Suppressor macrophage treated with lipopolysaccharide for 4 hours (primary cell): ENCODE results near the gene HGFAC.

ENCODE experiments used
- DNase-seq: peaks from one replicate; pipeline ENCODE4 v3.0.0-alpha.2; 2020

HGFAC gene

DNA sequence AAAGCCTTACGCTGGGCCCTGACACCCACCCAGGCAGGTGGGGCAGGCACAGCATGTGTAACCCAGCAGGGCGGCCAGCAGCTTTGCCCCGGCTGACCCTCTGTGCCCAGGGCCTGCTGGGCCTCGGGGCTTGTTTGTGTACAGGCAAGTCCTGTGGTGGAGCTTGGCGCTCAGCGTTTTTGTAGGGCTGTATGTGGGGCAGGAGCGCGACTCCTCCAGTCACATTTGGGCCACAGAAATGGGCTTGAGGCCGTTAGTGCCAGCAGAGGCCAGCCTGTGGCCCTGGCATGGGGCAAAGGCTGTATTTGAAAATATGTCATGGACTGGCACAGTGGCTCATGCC lies 14.7 kb upstream of the HGFAC start:
- DNase-seq: no peak

DNA sequence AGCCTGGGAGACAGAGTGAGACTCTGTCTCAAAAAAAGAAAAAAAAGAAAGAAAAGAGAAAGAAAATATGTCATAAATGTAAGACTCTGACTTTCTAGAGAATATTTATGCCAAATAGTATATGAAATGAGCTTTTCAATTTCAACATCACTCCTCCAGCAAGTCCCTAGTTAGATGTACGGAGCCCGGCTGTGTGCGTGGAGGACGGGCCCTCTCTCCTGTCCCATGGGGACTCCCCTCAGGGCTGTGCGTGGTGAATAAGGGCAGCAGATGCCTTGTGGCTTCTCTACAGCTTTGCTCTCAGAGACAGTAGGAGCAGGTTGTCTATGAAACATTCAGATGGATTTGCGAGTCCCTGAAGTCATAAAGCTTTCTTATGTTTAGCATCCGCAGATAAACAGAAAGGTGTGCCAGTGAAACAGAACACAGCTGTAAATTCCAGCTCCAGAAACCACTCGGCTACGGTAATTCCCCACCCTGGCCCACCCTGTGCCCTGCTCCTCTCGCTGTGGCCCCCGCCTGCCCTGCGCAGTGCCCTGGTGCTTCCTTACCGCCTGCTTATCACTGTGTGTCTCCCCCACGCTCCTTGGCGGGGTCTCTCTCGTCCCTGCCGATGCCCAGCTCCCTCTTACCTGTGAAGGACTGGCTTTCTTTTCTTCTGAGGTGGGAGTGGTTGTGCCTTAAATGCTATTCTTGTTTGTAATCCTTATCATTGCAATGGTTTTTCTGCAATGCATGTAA lies 13.9 kb upstream of the HGFAC start:
- DNase-seq: no peak

DNA sequence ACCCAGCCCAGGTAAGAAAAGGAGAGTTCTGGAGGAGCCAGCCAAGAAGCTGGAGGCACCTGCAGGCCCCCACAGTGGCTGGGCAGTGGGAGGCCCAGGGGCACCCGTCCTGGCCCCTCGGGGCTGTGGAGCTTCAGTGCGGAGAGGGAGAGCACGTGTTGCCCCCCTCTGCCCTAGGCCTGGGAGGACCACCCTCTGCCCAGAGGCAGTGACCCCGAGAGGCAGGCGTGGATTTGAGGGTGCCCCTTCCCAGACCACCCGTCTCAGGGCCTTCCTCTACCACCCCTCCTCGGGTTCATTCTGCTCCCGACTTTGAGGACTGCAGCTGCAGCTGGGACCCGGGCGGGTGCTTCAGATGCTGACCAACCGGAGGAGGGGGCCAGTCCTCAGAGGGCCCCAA lies 12.1 kb upstream of the HGFAC start:
- no peak for DNase-seq

DNA sequence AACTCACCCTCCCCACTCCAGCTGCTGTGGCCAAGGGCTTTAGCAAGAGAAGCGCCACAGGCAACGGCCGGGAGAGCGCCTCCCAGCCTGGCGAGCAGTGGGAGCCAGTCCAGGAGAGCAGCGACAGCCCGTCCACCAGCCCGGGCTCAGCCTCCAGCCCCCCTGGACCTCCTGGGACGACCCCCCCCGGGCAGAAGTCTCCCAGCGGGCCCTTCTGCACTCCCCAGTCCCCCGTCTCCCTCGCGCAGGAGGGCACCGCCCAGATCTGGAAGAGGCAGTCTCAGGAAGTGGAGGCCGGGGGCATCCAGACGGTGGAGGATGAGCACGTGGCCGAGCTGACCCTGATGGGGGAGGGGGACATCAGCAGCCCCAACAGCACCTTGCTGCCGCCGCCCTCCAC lies 11.2 kb upstream of the HGFAC start:
- no peak for DNase-seq

DNA sequence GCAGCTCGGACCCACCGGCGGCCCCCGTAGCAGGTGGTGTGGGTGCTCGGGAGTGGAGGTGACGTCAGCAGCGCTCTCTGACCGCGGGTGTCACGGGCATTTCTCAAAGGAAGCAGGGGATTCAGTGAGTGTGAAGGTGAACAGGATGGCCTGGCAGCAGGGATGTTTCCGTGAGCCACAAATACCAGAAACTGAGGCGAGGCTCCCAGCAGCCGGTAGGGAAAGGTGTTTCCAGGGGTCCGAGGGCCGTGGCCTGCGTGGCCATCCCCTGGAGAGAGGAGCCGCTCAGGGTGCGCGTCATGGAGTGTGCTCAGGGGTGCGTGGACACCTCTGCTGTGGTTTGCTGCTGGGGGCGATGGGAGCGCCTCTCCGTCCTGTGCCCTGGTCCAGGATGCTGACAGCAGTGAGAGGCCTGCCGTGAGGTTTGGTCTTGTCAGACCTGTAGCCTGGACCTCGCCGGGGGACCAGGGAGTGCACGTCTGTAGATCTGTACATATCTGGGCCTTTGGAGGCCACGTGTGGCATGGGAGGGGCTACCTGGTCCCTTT lies 10.2 kb upstream of the HGFAC start:
- DNase-seq: no peak

DNA sequence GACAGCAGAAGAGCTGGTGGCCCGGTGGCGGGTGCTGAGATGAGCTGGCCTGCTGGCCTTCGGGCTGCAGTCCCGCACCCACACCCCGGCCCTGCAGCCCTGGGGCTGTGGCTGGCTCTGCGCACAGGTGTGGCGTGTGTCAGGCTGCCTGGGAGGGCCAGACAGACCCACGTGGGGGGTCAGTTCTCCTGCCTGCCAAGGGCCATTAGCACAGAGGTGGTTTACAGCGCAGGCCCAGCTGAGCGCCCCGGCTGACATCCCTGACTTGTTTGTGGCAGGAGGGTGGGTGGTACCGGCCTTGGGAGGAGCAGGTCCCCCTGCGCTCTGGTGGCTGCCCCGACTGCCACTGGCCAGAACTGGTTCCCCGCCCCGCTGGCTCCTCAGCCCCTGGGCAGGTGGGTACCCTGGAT lies 9.4 kb upstream of the HGFAC start:
- DNase-seq: no peak

DNA sequence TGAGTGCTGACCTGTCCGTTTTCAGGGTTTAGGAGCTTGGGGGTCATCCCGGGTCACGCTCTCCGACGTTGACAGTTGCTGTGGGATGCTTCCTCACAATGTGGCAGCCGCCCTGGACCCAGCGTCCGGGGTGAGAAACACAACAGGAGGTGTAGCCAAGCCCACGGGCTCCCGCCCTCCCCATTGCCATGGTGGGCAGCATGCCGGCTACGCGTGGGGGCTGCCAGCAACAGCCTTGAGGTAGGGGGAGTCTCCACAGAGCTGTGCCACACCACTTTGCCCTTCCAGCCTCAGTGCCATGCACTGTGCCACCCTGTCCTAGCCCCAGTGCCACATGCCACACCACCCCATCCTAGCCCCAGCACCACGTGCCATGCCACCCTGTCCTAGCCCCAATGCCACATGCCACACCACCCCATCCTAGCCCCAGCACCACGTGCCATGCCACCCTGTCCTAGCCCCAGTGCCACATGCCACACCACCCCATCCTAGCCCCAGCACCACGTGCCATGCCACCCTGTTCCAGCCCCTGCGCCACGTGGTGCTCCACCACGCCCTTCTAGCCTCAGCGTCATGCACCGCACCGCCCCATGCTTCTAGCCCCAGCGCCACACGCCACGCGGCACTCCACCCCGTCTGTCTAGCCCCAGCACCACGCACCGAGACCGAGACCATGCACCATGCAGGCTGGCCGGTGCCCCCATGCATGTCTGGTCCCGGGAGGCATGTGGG lies 8.5 kb upstream of the HGFAC start:
- no peak for DNase-seq

DNA sequence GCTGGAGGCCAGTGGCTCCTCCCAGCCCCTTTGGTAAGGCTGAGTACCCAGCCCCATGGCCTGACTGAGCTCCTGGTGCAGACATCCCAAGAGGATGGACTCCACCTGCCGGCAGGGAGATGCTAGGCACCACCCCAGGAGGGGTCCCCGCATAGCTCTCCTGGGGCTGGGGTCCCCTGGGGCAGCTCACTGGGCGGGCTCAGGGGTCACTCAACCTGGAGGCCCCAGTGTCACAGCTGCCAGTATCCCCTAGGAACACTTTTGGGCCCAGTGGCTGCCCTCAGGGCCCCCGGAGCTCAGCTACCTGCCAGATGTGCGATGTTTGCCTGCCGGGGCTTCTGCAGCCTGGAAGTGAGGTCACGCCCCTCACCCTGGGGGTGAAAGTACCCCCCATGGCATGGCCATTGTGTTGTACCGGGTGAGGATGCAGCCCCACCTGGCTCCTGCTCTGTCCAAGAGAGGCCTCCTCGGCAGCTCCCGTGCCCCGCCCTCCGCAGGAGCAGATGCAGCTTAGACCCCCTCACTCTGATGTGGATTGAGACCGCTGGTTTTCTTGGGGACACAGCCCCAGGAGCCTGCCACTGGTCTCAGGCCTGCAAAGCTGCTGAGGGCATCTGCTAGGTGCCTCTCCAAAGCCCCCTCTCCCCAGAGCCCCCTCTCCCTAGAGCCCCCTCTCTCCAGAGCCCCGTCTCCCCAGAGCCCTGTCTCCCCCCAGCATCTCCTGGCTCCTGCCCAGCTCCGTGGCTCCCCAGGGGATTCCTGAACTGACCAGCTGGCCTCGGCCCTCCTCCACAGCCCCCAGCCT lies 6.7 kb upstream of the HGFAC start:
- DNase-seq: no peak

DNA sequence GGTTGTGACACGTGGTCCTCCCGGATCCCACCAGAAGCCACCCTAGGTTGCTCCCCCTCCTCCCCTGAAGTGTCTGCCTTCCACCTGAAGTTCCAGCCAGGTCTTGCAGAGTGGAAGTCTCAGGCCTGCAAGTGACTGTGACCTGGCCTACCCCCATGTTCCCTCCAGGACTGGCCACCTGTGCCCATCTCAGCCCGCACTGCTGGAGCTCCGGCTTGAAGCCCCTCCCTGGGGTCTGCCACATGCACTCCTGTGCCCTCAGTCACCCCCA lies 6.1 kb upstream of the HGFAC start:
- DNase-seq: no peak

DNA sequence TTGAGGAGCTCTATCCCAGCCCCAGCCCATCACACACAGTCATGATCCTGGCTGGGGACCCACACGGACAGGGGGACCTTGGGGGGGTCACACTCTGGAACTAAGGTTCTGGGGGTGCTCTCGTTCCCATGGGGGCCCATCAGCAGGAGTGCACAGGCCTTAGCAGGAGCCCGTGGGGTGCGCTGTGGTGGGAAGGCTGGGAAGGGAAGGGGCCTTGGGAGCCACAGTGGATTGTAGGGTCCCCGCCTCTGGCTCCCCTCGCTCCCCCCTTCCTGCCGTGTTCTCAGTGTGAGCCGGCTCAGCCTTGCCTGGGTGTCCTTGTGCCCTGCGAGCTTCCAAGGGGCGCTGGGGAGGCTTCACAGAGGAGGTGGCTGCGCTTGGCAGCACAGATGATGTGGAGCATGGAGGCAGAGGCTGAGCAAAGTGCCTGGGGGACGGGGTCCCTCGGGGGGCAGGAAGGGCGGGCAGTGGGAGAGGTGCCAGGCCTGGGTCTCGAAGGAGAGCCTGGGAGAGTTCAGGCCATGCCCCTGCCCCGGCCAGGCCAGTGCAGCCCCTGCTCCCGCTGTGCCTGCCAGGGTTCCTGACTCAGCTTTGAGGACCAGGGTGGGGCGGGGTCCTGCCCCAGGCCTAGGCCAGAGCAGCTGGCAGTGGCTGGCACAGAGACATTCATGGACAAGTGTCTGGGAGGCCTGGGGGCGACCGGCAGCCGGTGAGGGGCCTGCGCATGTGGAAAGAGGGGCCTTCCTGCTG lies 5.5 kb upstream of the HGFAC start:
- no peak for DNase-seq

DNA sequence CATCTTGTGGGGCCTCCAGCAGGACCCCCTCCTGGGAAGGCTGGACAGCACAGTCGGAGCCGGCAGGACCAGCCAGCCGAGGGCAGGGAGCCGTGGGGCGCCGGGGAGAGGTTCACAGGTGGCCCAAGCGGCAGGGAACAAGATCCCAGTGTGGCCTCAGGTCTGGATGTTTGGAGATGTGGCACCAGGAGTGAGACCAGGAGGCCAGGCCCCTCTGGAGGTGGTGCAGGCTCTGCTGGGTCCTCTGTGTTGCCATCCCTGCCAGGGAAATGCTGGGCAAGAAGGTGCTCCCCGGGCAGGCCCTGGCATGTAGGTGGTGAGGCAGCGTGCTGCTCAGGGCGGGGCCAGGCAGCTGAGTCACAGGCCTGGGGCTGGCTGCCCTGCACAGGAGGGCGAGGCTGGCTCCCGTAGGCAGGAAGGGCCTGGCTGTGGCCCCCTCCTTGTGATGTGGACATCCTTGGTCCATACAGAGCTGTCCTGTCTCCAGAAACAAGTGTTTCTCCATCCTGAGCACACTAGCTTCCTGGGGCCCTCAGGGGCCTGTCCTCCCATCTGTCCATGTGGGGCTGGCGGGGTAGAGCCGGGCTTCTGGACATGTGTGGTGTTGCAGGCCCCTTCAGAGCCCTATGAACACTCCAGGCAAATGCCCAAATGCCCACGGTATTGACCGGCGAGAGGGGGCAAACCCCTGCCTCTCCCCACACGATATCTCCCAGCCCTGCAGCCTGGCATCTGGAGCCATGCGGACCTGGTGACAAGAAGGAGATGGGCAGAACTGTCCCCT lies 4.8 kb upstream of the HGFAC start:
- DNase-seq: peak; percentile 18

DNA sequence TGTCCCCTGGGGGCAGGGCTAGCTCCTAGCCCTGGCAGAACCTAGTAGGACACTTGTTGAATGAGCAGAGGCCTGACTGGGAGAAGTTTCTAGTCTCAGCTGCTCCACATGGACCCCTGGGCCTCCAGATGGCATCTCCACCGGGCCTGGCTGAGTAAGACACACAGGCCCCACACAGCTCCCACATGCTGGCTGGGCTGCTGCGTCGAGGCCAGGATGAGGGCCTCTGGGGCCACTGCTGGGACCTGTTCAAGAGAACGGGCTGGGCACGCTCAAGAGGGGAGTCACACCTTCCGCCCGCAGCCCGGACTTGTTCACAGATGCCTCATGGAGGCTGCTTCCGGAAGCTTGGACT lies 4.2 kb upstream of the HGFAC start:
- DNase-seq: no peak

DNA sequence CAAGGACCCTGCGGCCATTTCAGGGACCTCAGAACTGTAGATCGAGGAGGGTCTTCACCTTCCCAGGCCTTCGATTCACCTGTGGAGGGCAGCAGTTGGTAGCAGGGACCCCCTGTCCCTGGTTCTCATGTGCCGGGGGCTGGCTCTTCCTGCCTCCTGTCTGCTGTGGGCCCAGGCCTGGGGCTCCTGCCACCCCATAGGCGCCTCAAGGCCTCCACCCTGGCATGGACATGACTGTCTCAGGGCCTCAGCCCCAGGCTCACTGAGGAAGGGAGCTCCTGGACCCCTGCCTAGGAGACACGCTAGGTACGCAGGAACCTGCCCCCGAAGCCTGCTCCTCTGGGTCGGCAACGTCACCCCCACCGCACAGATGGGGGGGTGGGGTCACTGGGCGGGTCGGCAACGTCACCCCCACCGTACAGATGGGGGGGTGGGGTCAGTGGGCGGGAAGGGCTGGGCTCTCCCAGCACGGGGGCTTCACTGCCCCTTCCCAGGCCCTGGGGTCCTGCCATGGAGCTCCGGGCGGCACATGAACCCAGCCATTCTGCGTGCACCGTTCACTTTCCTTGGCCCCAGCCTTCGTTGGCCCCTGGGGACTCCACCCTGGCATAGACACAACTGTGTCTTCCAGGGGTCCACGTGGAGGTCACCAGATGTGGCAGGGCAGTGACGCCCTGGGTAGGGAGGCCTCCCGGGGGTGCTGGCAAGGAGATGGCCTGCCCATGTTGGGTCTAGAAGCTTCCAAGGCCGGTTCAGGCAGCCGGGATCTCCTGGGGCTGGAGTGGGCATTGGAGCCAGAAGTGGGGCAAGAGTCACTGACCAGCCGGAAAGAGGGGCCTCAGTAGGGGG lies 3.5 kb upstream of the HGFAC start:
- DNase-seq: no peak

DNA sequence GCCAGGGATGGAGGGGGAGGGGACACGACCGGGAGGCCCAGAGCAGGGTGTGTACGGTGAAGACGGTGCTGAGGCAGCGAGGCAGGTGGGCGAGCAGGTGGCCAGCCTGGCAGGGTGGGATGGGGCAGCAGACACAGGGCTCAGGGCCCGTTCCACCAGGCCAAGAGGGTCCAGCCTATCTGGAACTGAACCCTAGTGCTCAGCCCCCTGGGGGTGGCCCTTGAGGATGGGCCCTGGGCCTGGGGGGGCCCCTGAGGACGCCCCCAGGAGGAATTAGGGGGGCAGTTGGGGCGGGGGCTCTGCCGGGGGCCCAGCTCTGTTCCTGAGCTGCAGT lies 3.0 kb upstream of the HGFAC start:
- no peak for DNase-seq

DNA sequence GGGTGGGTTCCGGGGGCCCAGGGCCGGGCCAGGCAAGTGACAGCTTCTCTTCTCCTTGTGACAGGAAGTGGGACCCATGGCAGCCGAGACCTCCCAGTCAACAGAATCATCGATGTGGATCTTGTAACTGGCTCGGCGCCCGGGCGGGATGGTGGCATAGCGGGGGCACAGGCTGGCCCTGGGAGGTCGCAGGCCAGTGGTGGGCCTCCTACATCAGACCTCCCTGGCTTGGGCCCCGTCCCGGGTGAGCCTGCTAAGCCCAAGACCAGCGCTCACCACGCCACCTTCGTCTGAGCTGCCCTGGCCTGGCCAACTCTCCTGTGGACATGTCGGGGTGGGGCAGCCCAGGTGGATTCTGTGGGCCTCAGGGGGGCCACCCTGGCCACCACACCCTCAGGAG lies 2.4 kb upstream of the HGFAC start:
- DNase-seq: no peak

DNA sequence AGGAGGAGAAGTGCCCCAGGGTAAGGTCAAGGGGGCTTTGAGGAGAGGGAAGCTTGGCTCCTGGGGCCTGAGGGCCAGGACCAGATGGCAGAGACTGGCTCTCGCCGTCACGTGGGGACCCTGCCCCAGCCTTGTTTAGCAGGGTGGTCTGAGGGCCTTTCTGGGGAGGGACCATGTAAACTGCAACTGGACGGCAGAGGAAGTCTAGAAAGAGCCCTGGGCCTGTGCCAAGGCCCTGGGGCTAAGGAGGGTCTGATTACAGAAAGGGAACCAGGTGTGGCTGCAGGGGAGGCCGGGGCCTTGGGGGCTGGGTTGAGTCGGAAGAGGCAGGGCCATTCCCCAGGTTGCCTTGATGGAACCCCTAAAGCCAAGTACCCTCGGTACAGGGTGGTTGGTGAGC lies 1.8 kb upstream of the HGFAC start:
- no peak for DNase-seq

DNA sequence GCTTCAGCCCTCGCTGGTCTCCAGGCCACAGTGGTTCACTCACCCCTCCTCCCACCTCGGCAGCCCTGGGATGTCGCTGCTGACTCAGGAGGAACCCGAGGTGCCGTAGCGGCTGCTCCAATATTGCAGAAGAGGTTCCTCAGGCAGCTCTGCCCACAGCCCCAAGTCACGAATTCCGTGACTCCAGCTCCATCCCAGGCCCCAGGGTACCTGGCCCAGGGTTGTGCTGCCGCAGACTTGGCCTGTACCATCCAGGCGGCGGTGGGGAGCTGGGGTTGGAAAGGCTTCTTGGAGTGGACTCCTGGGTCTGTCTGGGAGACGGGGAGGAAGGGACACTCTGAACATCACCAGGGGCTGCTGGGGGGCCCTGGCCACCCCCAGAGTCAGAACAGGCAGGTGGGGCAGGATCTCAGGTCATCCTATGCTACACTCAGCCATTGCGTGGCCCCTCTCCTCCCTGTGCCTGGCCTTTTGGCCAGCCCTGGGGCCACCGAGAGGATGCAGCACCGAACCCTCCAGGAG lies 728 bp upstream of the HGFAC start:
- DNase-seq: peak; percentile 47

DNA sequence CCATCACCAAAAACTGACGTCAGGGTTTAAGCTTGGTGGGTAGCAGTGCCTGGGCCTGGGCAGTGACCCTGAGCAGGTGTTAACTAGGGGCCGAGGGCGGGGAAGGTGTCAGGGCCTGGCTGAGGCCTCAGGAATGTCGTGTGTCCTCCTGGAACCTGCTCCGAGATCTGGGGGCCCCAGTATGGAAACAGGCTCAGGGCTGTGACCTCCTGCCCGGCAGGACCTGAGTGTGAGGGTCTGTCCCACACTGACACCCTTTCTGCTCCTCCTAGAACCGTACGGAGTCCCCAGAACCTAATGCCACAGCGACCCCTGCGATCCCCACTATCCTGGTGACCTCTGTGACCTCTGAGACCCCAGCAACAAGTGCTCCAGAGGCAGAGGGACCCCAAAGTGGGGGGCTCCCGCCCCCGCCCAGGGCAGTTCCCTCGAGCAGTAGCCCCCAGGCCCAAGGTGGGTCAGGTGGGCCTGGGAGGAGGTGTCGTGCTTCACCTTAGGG lies 741 bp downstream of the HGFAC start:
- no peak for DNase-seq

DNA sequence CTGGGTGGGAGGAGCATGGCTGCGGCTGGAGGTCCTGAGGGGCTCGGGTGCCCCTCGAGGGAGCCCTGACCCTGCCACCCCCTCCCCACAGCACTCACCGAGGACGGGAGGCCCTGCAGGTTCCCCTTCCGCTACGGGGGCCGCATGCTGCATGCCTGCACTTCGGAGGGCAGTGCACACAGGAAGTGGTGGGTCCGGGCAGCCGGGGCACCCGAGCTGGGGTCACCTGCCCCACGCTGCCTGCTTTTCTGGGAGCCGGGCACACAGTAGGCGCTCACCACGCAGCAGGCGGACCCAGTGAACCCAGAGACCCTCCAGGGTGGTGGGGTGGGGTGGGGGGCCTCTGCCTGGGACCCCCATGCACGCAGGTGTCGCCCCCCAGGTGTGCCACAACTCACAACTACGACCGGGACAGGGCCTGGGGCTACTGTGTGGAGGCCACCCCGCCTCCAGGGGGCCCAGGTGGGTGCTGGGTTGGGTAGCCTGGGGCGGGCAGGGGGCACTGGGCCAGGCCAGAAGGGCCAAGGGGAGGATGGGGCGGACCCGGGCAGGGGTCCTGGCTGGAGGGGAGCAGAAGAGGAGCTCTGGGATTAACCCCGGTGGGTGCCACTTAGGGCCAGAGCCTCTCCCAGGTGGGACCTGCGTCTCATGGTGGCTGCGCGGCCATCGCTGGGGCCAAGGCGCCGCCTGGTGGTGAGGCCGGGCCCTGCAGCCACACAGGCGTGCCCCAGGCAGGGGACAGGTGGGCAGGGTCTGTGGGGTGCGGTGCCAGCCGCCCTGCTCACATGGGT lies 1.4 kb downstream of the HGFAC start:
- DNase-seq: peak; percentile 63

DNA sequence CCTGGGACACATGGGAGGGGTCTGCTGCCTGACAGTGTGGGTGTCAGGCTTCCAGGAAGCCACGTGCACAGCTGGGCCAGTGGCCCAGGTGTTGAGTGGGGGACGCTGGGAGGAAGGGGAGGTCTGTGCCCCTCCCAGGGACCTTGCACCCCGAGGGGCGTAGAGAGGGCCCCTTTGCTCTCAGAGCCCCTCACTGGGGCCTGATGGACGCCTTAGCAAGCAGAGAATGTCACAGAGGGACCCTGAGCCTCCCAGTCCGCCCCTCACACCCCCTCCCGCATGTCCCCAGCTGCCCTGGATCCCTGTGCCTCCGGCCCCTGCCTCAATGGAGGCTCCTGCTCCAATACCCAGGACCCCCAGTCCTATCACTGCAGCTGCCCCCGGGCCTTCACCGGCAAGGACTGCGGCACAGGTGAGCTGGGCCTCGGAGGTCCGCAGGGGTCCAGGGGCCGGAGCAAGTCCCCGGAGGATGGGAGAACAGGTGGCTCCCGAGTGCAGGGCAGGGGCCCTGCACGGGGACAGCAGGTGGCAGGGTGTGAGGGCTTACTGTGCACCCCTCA lies 2.1 kb downstream of the HGFAC start:
- no peak for DNase-seq
